AG04449 (cell line): ENCODE measurements around the gene PTCD2.
"Not testable (repeated sequence)": the region's sequence is repeated elsewhere in the genome, so short reads cannot be mapped to it uniquely, and the experiment has no call there.

Source experiments
- CTCF ChIA-PET: fragments of 350-600 bp; formaldehyde crosslinking; extraction: SDS; loops from one replicate; lab custom pipeline; 2021; ENCODE audit warnings: antibody characterized with exemption; lab: Yijun Ruan, JAX
- POLR2A ChIA-PET: fragments of 400-600, 350-600 bp; formaldehyde crosslinking; extraction: SDS; loops from one replicate; lab custom pipeline; 2020; ENCODE audit warnings: antibody characterized with exemption, inconsistent platforms; lab: Yijun Ruan, JAX
- DNase-seq: peaks from one replicate; pipeline ENCODE4 v3.0.0-alpha.2; 2010; ENCODE audit warnings: low read depth, low spot score
- H3K4me3 ChIP-seq: 2 replicates; pipeline ENCODE4 v1.5.1; 2011; ENCODE audit warnings: low read depth, mild to moderate bottlenecking, control low read depth, low read length
- CTCF ChIP-seq: IDR thresholded peaks from one replicate; pipeline ENCODE4 v1.5.1; 2011; ENCODE audit warnings: mild to moderate bottlenecking, moderate library complexity, low read length, control low read depth, inconsistent platforms; ENCODE audit not compliant: insufficient read depth; ENCODE audit errors: missing control alignments

The PTCD2 gene

DNA sequence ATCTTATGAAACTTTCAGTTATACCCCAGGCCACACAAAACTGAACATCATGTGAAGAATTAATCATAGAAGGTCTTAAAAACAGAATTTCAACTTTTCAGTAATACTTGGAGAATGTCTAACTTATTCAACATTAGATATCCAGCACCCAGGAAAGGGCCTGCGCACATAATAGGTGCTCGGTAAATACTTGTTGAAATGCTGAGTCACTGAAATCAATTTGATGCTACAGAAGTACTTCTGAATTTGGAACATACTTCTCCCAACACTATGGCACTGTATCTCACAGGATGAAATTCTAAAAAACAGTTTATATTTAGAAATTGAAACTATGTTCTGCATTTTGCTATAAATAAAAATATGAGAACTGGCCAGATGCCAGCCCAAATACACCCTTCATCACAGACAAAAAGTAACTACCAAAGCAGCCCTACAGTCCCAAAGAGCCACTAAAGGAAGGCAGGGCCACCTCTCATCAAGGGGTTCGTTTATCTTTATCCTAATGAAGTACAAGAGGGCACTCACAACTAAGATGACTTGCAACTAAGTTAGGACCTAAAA lies 26.6 kb upstream of the PTCD2 start:
- H3K4me3 ChIP-seq: no peak overlapping the region
- TF ChIP-seq CTCF: no peak
- no peak for DNase-seq
- CTCF ChIA-PET: interaction anchor here (0.6 kb wide), 1 partner anchor 17 kb away, joined by 3 read pairs; no protein-coding TSS in a partner anchor
- POLR2A ChIA-PET: no interaction called here

DNA sequence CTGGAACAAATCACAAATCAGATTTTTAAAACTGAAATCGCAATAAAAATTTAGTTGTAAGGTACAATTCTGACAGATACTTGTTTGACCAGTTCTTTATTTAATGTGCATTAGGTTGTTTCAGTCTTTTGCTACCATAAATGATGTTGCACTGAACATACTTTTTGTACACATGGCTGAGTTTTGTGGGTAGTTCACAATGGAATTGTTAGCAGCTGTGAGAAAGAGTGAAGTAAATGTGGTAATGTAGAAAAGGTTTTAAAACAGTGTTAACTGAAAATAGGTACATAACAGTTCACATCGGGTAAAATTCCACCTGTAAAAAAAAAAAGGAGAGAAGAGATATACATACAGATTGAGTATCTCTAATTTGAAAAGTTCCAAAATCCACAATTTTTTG lies 25.7 kb upstream of the PTCD2 start:
- TF ChIP-seq CTCF: no peak
- H3K4me3 ChIP-seq: no peak overlapping the region
- ChIA-PET POLR2A (no interaction called here), CTCF (no interaction called here)
- DNase-seq: no peak

GRCh38 chr5:72295539-72295938 lies 24.6 kb upstream of the PTCD2 start:
- ChIA-PET POLR2A (no interaction called here), CTCF (interaction anchor here (0.7 kb wide), 1 partner anchor 9 kb away, joined by 3 read pairs; no protein-coding TSS in a partner anchor)
- H3K4me3 ChIP-seq: no peak overlapping the region
- no peak for DNase-seq
- no peak for TF ChIP-seq CTCF

DNA sequence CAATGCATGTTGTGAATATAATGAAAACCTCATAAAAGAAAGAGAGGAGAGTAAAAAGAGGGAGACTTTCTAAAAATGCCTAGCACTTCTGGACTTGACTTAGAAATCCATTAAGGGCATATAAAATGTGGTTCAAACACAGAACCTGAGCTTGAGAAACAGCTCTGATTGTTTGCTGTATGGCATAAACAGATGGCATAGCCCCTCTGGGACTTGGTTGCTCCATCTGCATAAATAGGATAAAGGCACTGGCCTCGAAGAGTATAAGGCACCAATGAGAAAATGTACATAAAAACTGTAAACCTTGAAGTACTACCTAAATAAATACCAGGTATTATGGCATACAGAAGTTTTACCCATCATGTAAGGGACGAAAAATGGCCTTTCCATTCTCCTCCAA lies 23.9 kb upstream of the PTCD2 start:
- H3K4me3 ChIP-seq: no peak overlapping the region
- no peak for TF ChIP-seq CTCF
- POLR2A ChIA-PET: no interaction called here
- CTCF ChIA-PET: interaction anchor here (0.7 to 0.9 kb wide), 3 partner anchors 8 to 186 kb away, joined by 3 read pairs; no protein-coding TSS in a partner anchor
- no peak for DNase-seq

GRCh38 chr5:72298136-72298535 lies 22.0 kb upstream of the PTCD2 start:
- DNase-seq, POLR2A ChIA-PET, H3K4me3 ChIP-seq: not testable (repeated sequence)
- CTCF ChIA-PET: interaction anchor here (2.3 kb wide), 1 partner anchor 10 kb away, joined by 9 read pairs; no protein-coding TSS in a partner anchor

GRCh38 chr5:72298711-72299110 lies 21.5 kb upstream of the PTCD2 start:
- POLR2A ChIA-PET: interaction anchor here (1.2 kb wide), 1 partner anchor 9 kb away, joined by 3 read pairs; no protein-coding TSS in a partner anchor
- no peak for DNase-seq
- no peak for TF ChIP-seq CTCF
- H3K4me3 ChIP-seq: no peak overlapping the region
- CTCF ChIA-PET: interaction anchor here (1.2 to 2.3 kb wide), 3 partner anchors 10 to 520 kb away, joined by 3 to 9 read pairs (median 4); no protein-coding TSS in a partner anchor
